Measurements from ENCODE around the gene KCNN1. TPM values are rescaled to one million over a fixed set of nuclear protein-coding genes. Genes with fewer than 3 reads are reported as not detected.
A peak's percentile ranks its signal among the peaks of the same experiment; 100 is the strongest.

The KCNN1 gene
- total and polyA plus RNA-seq, 3 donors from 2014 or later, result 4.4 to 15.9 (median 10.3) TPM

GRCh38 chr19:17929056-17929455 is 37.9 kb upstream of the KCNN1 start:
- H3K27ac ChIP-seq, result no peak overlapping the region
- intact Hi-C loops (cut with DNase I; ENCODE audit: low total_unique reads), result no loop called here
- H3K36me3 ChIP-seq (ENCODE audit: low read depth, missing control alignments), result no peaks in the 10 kb centered on the region
- H3K4me3 ChIP-seq, result no peak overlapping the region
- WGBS, 2 donors, result 66 to 75% methylated on average over 4 of the region's 4 CpGs
- no peaks in the 10 kb centered on the region for H3K9me3 ChIP-seq
- no peak for TF ChIP-seq POLR2A (IDR thresholded peaks at IDR 0.05)
- no peak for TF ChIP-seq CTCF (IDR thresholded peaks at IDR 0.05)
- DNase-seq, result no peak
- no peaks in the 10 kb centered on the region for H3K27me3 ChIP-seq
- peaks cover 16% of the 10 kb centered on the region for H3K4me1 ChIP-seq

- intact Hi-C loops (cut with DNase I; ENCODE audit: low total_unique reads), result no loop called here
- Histone ChIP-seq H3K4me3 (peak overlapping the region; percentile 72 to 79), H3K9me3 (no peaks in the 10 kb centered on the region), H3K27me3 (no peaks in the 10 kb centered on the region), H3K4me1 (peaks cover 17% of the 10 kb centered on the region), H3K27ac (peak overlapping the region in 1 of 2 donors; percentile 91), H3K36me3 (ENCODE audit: low read depth, missing control alignments) (no peaks in the 10 kb centered on the region)
- 17 to 22% methylated on average over 14 of the region's 14 CpGs for WGBS, 2 donors
- TF ChIP-seq CTCF (IDR thresholded peaks at IDR 0.05), result no peak
- TF ChIP-seq POLR2A (IDR thresholded peaks at IDR 0.05), result no peak
- DNase-seq, result no peak
Observed at GRCh38 chr19:17931532-17932191, 35.2 kb upstream of the KCNN1 start.

GRCh38 chr19:17932485-17933338 is 34.2 kb upstream of the KCNN1 start, which contains the start of gene CCDC124:
Gene CCDC124, plus strand, starts transcription at chr19:17933015. Its CDS starts 3,406 bp downstream, at chr19:17936421.
- peak within 1 kb of the TSS; percentile 72 to 79 for H3K4me3 ChIP-seq
- 0% methylated on average over 48 to 61 of the region's 64 CpGs for WGBS, 2 donors
- H3K27me3 ChIP-seq, result no peaks in the 10 kb centered on the region
- H3K4me1 ChIP-seq, result peaks cover 17% of the 10 kb centered on the region
- intact Hi-C loops (cut with DNase I; ENCODE audit: low total_unique reads), result no loop called here
- TF ChIP-seq CTCF (IDR thresholded peaks at IDR 0.05), result peak; percentile 73 to 86 (median 79)
- peak; percentile 25 for TF ChIP-seq POLR2A (IDR thresholded peaks at IDR 0.05)
- no peaks in the 10 kb centered on the region for H3K9me3 ChIP-seq
- DNase-seq, result peak; percentile 93
- peak within 1 kb of the TSS; percentile 91 to 96 for H3K27ac ChIP-seq
- H3K36me3 ChIP-seq (ENCODE audit: low read depth, missing control alignments), result no peaks in the 10 kb centered on the region

GRCh38 chr19:17933414-17934129 is 33.3 kb upstream of the KCNN1 start:
- H3K36me3 ChIP-seq (ENCODE audit: low read depth, missing control alignments), result no peaks in the 10 kb centered on the region
- 14 to 19% methylated on average over 19 of the region's 19 CpGs for WGBS, 2 donors
- H3K4me3 ChIP-seq, result peak overlapping the region; percentile 72 to 79
- peaks cover 17% of the 10 kb centered on the region for H3K4me1 ChIP-seq
- TF ChIP-seq CTCF (IDR thresholded peaks at IDR 0.05), result no peak
- no peak for TF ChIP-seq POLR2A (IDR thresholded peaks at IDR 0.05)
- intact Hi-C loops (cut with DNase I; ENCODE audit: low total_unique reads), result no loop called here
- H3K9me3 ChIP-seq, result no peaks in the 10 kb centered on the region
- no peak for DNase-seq
- no peaks in the 10 kb centered on the region for H3K27me3 ChIP-seq
- peak overlapping the region in 1 of 2 donors; percentile 96 for H3K27ac ChIP-seq

Data from testis (tissue), 3 donors.